OCI-LY3 (cell line): Measurements from ENCODE around the gene JCHAIN.

Experiments
- H2AFZ ChIP-seq: fragments of 200-600, 300-600 bp; shearing (Covaris generic); 2 replicates; pipeline ENCODE4 v1.6.0; 2014; ENCODE audit warnings: antibody characterized with exemption, low read depth, low read length
- H3K27ac ChIP-seq: fragments of 200-600, 300-600 bp; sonication (generic); 2 replicates; pipeline ENCODE4 v1.5.1; 2014; ENCODE audit warnings: mild to moderate bottlenecking, low read length, moderate library complexity, mixed read lengths
- H3K27me3 ChIP-seq: fragments of 200-600, 300-600 bp; sonication (generic); 2 replicates; pipeline ENCODE4 v1.6.1; 2014; ENCODE audit warnings: low read depth, low read length, mixed read lengths
- H3K36me3 ChIP-seq: fragments of 200-600, 300-600 bp; sonication (generic); replicated peaks from 2 replicates; pipeline ENCODE3; 2014; ENCODE audit warnings: low read depth, low read length, mixed read lengths
- H3K4me1 ChIP-seq: fragments of 300-600, 200-600 bp; sonication (generic); 2 replicates; pipeline ENCODE4 v1.6.1; 2014; ENCODE audit warnings: low read length, mixed read lengths
- H3K4me2 ChIP-seq: fragments of 200-600, 300-600 bp; sonication (generic); 2 replicates; pipeline ENCODE4 v1.6.1; 2014; ENCODE audit warnings: low read length, mixed read lengths
- H3K4me3 ChIP-seq: fragments of 300-600, 200-600 bp; sonication (generic); 2 replicates; pipeline ENCODE4 v1.5.1; 2014; ENCODE audit warnings: antibody characterized with exemption, mild to moderate bottlenecking, low read length, moderate library complexity
- H3K79me2 ChIP-seq: fragments of 300-600, 200-600 bp; shearing (Covaris generic); 2 replicates; pipeline ENCODE4 v1.6.1; 2014; ENCODE audit warnings: mild to moderate bottlenecking, low read length, mixed read lengths
- H3K9ac ChIP-seq: fragments of 300-600, 200-600 bp; shearing (Covaris generic); 2 replicates; pipeline ENCODE4 v1.6.0; 2014; ENCODE audit warnings: mild to moderate bottlenecking, low read length, moderate library complexity
- H3K9me3 ChIP-seq: fragments of 200-600, 300-600 bp; shearing (Covaris generic); 2 replicates; pipeline ENCODE4 v1.6.1; 2014; ENCODE audit warnings: low read length, mixed read lengths; ENCODE audit not compliant: insufficient read depth
- H4K20me1 ChIP-seq: fragments of 200-600, 300-600 bp; sonication (generic); 2 replicates; pipeline ENCODE4 v1.6.1; 2016; ENCODE audit warnings: low read length, mixed read lengths; ENCODE audit not compliant: insufficient read depth
- CTCF ChIP-seq: fragments of 200-600, 300-600 bp; sonication (generic); IDR thresholded peaks from 2 replicates; pipeline ENCODE4 v1.5.1; 2014; ENCODE audit warnings: antibody characterized with exemption, low read length, low read depth
- EZH2phosphoT487 ChIP-seq: fragments of 200-600 bp; shearing (Covaris generic); IDR thresholded peaks from 2 replicates; pipeline ENCODE4 v1.6.1; 2018; ENCODE audit warnings: antibody characterized with exemption, mixed run types, low read depth

Gene JCHAIN

GRCh38 chr4:70713453-70714078 lies 47.3 kb upstream of the JCHAIN start:
- Histone ChIP-seq H3K27me3 (no peaks in the 10 kb centered on the region), H4K20me1 (no peaks in the 10 kb centered on the region), H3K4me2 (peak overlapping the region; percentile 86), H2AFZ (no peak overlapping the region), H3K4me1 (peaks cover 76% of the 10 kb centered on the region), H3K4me3 (peak overlapping the region; percentile 64), H3K9ac (peak overlapping the region; percentile 64), H3K9me3 (no peaks in the 10 kb centered on the region), H3K36me3 (no peaks in the 10 kb centered on the region), H3K27ac (peak overlapping the region; percentile 95), H3K79me2 (peaks cover 69% of the 10 kb centered on the region)
- TF ChIP-seq EZH2phosphoT487 (no peak), CTCF (no peak)

GRCh38 chr4:70712604-70713452 lies 46.5 kb upstream of the JCHAIN start:
- Histone ChIP-seq H3K27ac (peak overlapping the region; percentile 95), H3K4me3 (peak overlapping the region; percentile 64), H3K79me2 (peaks cover 72% of the 10 kb centered on the region), H2AFZ (no peak overlapping the region), H3K27me3 (no peaks in the 10 kb centered on the region), H3K36me3 (no peaks in the 10 kb centered on the region), H3K9ac (peak overlapping the region; percentile 64), H3K4me1 (peaks cover 76% of the 10 kb centered on the region), H3K9me3 (no peaks in the 10 kb centered on the region), H4K20me1 (no peaks in the 10 kb centered on the region), H3K4me2 (peak overlapping the region; percentile 86)
- TF ChIP-seq EZH2phosphoT487 = no peak
- TF ChIP-seq CTCF = no peak

- H3K4me3 ChIP-seq = peak overlapping the region; percentile 64
- no peaks in the 10 kb centered on the region for H4K20me1 ChIP-seq
- peaks cover 74% of the 10 kb centered on the region for H3K4me1 ChIP-seq
- H3K9me3 ChIP-seq = no peaks in the 10 kb centered on the region
- H2AFZ ChIP-seq = no peak overlapping the region
- peak overlapping the region; percentile 95 for H3K27ac ChIP-seq
- no peaks in the 10 kb centered on the region for H3K27me3 ChIP-seq
- H3K4me2 ChIP-seq = peak overlapping the region; percentile 86
- peaks cover 72% of the 10 kb centered on the region for H3K79me2 ChIP-seq
- H3K9ac ChIP-seq = peak overlapping the region; percentile 64
- H3K36me3 ChIP-seq = no peaks in the 10 kb centered on the region
- TF ChIP-seq EZH2phosphoT487 = no peak
- TF ChIP-seq CTCF = no peak
Observed at GRCh38 chr4:70712150-70712549, 45.8 kb upstream of the JCHAIN start.

GRCh38 chr4:70711599-70711998 lies 45.3 kb upstream of the JCHAIN start:
- H3K79me2 ChIP-seq = peaks cover 74% of the 10 kb centered on the region
- H3K27ac ChIP-seq = peak overlapping the region; percentile 95
- no peaks in the 10 kb centered on the region for H3K36me3 ChIP-seq
- TF ChIP-seq EZH2phosphoT487 (no peak), CTCF (no peak)
- H3K4me2 ChIP-seq = peak overlapping the region; percentile 86
- no peaks in the 10 kb centered on the region for H3K9me3 ChIP-seq
- H3K9ac ChIP-seq = peak overlapping the region; percentile 64
- peaks cover 74% of the 10 kb centered on the region for H3K4me1 ChIP-seq
- H3K27me3 ChIP-seq = no peaks in the 10 kb centered on the region
- no peaks in the 10 kb centered on the region for H4K20me1 ChIP-seq
- H3K4me3 ChIP-seq = peak overlapping the region; percentile 7; the same call in 1 of the 2 replicates
- H2AFZ ChIP-seq = 0 out of 2 replicates have a peak overlapping the region, but pooled peaks have one; percentile 12
